H1 (cell line): Measurements from ENCODE around the gene UPK1B. TPM values are rescaled to one million over a fixed set of nuclear protein-coding genes. Genes with fewer than 3 reads are reported as not detected.

Experiments
- MAX ChIP-seq: IDR thresholded peaks from 2 replicates; pipeline ENCODE4 v1.6.1; 2012; ENCODE audit warnings: inconsistent platforms
- RAD21 ChIP-seq, 2 experiments: IDR thresholded peaks in 1 of 2; conservative IDR thresholded peaks in 1 of 2; 2 replicates each; pipeline ENCODE4 v1.6.1; 2011; ENCODE audit warnings: low read depth in 2 of 2, low read length in 2 of 2, improper control_type of control experiment in 1 of 2, inconsistent platforms in 1 of 2, mild to moderate bottlenecking in 1 of 2, moderate library complexity in 1 of 2
- polyA plus RNA-seq, 7 experiments: library from polyadenylated mRNA; depleted of rRNA in 3 of 7; stranded (reverse) in 5 of 7; unstranded in 2 of 7; fragments of >200 nt in 5 of 7; fragments of 200-250 nt in 2 of 7; gene quantifications; 1 replicate in 5 of 7; 2 replicates in 1 of 7; 4 replicates in 1 of 7; pipeline versions ENCODE4 v1.2.1 to v1.2.3, GENCODE V29; 2011 to 2013; ENCODE audit warnings: missing spikeins in 2 of 7, mixed read lengths in 2 of 7
- total RNA-seq: library from RNA; stranded (reverse); fragmentation: NEBNext Ultra II Directional; extraction: Animal tissue kit (Norgen Biotek cat#: 25700); gene quantifications from 2 replicates; pipeline ENCODE4 v1.2.1, GENCODE V29; 2021

UPK1B gene
- total and polyA plus RNA-seq, 2 of the 8 experiments (the other 6 are each of a cell fraction or from before 2014, with no cell fraction given): 0.67 to 0.68 TPM

GRCh38 chr3:119173325-119173724 is at the start of gene UPK1B (continued):
- TF ChIP-seq RAD21 (IDR thresholded peaks at IDR 0.05 in 1 of 2, conservative IDR thresholded peaks at IDR 0.05 in 1 of 2; ENCODE audit: low read depth in 2 of 2, low read length in 2 of 2) (peak in 1 of 2 experiments; percentile 15; a peak in 1 of 4 replicates), MAX (peak; percentile 42; the same call in 1 of the 2 replicates)
